Measurements from ENCODE around the gene TTC7B. TPM values are rescaled to one million over a fixed set of nuclear protein-coding genes. Genes with fewer than 3 reads are reported as not detected.

TTC7B gene
- polyA plus RNA-seq, 1 donor from 2014 or later: 19.9 TPM

DNA sequence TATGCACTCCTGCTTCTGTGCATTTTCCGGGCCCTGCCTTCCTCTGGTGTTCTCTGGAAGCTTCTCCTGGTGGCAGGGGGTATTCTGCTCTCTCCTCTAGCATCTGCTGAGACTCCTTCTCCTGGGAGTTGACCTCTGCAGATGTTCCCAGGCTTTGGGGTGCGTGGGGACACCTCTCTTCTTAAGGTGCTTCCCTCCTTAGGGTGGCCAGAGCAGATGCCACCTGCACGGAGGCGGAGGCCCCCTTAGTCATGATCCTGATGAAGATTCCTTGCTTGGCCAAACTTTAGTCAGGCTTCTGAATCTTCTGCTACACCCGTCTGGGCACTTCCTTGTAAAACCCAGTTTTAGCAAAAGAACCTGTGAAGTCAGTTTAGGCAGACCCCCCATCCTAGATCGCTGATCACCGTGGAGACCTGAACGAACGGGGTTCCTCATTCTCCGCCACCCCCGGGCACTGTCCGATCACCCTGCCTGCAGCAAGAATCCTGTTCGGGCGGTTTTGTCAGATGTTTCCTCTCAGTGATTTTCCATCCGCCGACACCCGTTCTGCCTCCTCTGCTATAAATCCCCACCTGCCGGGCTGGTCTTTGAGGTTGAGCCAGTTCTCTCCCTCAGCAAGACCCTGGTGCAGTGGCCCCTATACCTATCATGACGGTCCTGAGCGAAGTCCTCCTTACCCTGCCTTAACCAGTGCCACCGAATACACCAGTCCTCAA, 307.5 kb downstream of the TTC7B start:
- Histone ChIP-seq H3K27me3 (ENCODE audit: insufficient read depth, low read depth, low read length) (no peaks in the 10 kb centered on the region), H3K79me2 (replicated peaks; ENCODE audit: insufficient read depth, low read length) (no peaks in the 10 kb centered on the region), H3K9ac (ENCODE audit: low read length) (no peak overlapping the region), H3K4me3 (ENCODE audit: low read length) (no peak overlapping the region), H3K4me2 (ENCODE audit: low read length) (no peak overlapping the region), H4K20me1 (ENCODE audit: insufficient read depth) (no peaks in the 10 kb centered on the region), H3F3A (ENCODE audit: insufficient read depth, low read length, poor library complexity, severe bottlenecking) (no peaks in the 10 kb centered on the region), H3K27ac (ENCODE audit: low read length) (no peak overlapping the region), H3K36me3 (ENCODE audit: insufficient read depth, low read length) (no peaks in the 10 kb centered on the region), H3K9me2 (ENCODE audit: insufficient read depth, low read length) (no peaks in the 10 kb centered on the region), H2AFZ (ENCODE audit: low read depth, low read length) (no peak overlapping the region), H3K9me3 (ENCODE audit: low read length) (no peaks in the 10 kb centered on the region)
- TF ChIP-seq SMC3 (conservative IDR thresholded peaks at IDR 0.05; ENCODE audit: poor library complexity): no peak
- no peak for TF ChIP-seq MXI1 (conservative IDR thresholded peaks at IDR 0.05; ENCODE audit: poor library complexity, severe bottlenecking)
- no peak for TF ChIP-seq CTCF (IDR thresholded peaks at IDR 0.05; ENCODE audit: poor library complexity, severe bottlenecking)
- no peak for TF ChIP-seq RAD21 (conservative IDR thresholded peaks at IDR 0.05)
- TF ChIP-seq, protein P1, sequence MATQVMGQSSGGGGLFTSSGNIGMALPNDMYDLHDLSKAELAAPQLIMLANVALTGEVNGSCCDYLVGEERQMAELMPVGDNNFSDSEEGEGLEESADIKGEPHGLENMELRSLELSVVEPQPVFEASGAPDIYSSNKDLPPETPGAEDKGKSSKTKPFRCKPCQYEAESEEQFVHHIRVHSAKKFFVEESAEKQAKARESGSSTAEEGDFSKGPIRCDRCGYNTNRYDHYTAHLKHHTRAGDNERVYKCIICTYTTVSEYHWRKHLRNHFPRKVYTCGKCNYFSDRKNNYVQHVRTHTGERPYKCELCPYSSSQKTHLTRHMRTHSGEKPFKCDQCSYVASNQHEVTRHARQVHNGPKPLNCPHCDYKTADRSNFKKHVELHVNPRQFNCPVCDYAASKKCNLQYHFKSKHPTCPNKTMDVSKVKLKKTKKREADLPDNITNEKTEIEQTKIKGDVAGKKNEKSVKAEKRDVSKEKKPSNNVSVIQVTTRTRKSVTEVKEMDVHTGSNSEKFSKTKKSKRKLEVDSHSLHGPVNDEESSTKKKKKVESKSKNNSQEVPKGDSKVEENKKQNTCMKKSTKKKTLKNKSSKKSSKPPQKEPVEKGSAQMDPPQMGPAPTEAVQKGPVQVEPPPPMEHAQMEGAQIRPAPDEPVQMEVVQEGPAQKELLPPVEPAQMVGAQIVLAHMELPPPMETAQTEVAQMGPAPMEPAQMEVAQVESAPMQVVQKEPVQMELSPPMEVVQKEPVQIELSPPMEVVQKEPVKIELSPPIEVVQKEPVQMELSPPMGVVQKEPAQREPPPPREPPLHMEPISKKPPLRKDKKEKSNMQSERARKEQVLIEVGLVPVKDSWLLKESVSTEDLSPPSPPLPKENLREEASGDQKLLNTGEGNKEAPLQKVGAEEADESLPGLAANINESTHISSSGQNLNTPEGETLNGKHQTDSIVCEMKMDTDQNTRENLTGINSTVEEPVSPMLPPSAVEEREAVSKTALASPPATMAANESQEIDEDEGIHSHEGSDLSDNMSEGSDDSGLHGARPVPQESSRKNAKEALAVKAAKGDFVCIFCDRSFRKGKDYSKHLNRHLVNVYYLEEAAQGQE (IDR thresholded peaks at IDR 0.05; ENCODE audit: borderline replicate concordance): no peak
- TF ChIP-seq EP300 (conservative IDR thresholded peaks at IDR 0.05; ENCODE audit: poor library complexity, severe bottlenecking): no peak

DNA sequence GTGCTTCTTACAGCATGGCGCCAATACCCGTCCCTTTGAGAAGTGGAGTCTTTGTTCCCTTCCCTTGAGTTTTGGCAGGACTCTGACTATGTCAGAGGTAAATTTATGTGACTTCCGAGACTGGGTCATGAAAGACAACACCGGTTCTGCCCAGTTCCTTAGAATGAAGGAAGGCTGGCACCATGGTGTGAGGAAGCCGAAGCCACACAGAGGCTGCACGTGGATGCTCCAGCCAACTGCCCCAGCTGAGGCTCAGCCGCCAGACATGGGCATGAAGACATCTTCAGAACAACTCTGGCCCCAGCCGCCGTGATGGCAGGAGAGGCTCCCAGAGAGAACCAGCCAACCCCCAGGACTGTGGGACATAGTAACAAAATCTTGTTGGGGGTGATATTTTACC, 308.2 kb downstream of the TTC7B start:
- Histone ChIP-seq H3K9ac (ENCODE audit: low read length) (no peak overlapping the region), H3K4me3 (ENCODE audit: low read length) (no peak overlapping the region), H3K9me3 (ENCODE audit: low read length) (no peaks in the 10 kb centered on the region), H3K27ac (ENCODE audit: low read length) (no peak overlapping the region), H4K20me1 (ENCODE audit: insufficient read depth) (no peaks in the 10 kb centered on the region), H3K4me2 (ENCODE audit: low read length) (no peak overlapping the region), H3F3A (ENCODE audit: insufficient read depth, low read length, poor library complexity, severe bottlenecking) (no peaks in the 10 kb centered on the region), H3K27me3 (ENCODE audit: insufficient read depth, low read depth, low read length) (no peaks in the 10 kb centered on the region), H3K79me2 (replicated peaks; ENCODE audit: insufficient read depth, low read length) (no peaks in the 10 kb centered on the region), H3K9me2 (ENCODE audit: insufficient read depth, low read length) (no peaks in the 10 kb centered on the region), H3K36me3 (ENCODE audit: insufficient read depth, low read length) (no peaks in the 10 kb centered on the region), H2AFZ (ENCODE audit: low read depth, low read length) (no peak overlapping the region)
- no peak for TF ChIP-seq RAD21 (conservative IDR thresholded peaks at IDR 0.05)

DNA sequence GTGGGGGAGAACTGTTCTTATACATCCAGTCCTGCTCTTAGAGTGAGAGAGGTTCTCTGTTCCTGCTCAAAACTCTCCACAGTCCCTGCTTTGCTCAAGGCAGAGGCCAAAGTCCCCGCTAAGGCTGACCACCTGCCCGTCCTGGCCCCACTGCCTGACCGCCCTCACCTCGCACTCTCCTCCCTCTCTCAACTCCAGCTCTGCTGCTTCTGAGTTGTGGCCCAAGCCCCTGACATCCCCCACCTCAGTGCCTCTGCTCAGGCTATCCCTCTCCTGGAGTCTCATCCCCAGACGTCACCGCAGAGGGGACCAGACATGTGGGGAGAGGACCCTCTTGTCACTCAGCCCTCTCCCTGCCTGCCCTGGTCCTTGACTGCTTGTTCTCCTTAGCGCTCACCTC, 308.8 kb downstream of the TTC7B start:
- Histone ChIP-seq H3F3A (ENCODE audit: insufficient read depth, low read length, poor library complexity, severe bottlenecking) (no peaks in the 10 kb centered on the region), H3K27ac (ENCODE audit: low read length) (no peak overlapping the region)

More for the DNA sequence above, 308.8 kb downstream of the TTC7B start:
- no peaks in the 10 kb centered on the region for H3K9me3 ChIP-seq (ENCODE audit: low read length)
- no peak overlapping the region for H3K9ac ChIP-seq (ENCODE audit: low read length)
- H3K79me2 ChIP-seq (replicated peaks; ENCODE audit: insufficient read depth, low read length): no peaks in the 10 kb centered on the region
- no peaks in the 10 kb centered on the region for H3K27me3 ChIP-seq (ENCODE audit: insufficient read depth, low read depth, low read length)
- H3K4me2 ChIP-seq (ENCODE audit: low read length): no peak overlapping the region
- H2AFZ ChIP-seq (ENCODE audit: low read depth, low read length): no peak overlapping the region
- no peaks in the 10 kb centered on the region for H3K9me2 ChIP-seq (ENCODE audit: insufficient read depth, low read length)
- H3K4me3 ChIP-seq (ENCODE audit: low read length): no peak overlapping the region
- TF ChIP-seq, protein P1 (IDR thresholded peaks at IDR 0.05; ENCODE audit: borderline replicate concordance): no peak
- TF ChIP-seq EZH2 (IDR thresholded peaks at IDR 0.05; ENCODE audit: borderline replicate concordance, insufficient read depth, low read length, poor library complexity, severe bottlenecking) (no peak), RAD21 (conservative IDR thresholded peaks at IDR 0.05) (no peak), TAF1 (IDR thresholded peaks at IDR 0.05; ENCODE audit: low read depth) (no peak), SMC3 (conservative IDR thresholded peaks at IDR 0.05; ENCODE audit: poor library complexity) (no peak), EP300 (conservative IDR thresholded peaks at IDR 0.05; ENCODE audit: poor library complexity, severe bottlenecking) (no peak), MXI1 (conservative IDR thresholded peaks at IDR 0.05; ENCODE audit: poor library complexity, severe bottlenecking) (no peak), CTCF (IDR thresholded peaks at IDR 0.05; ENCODE audit: poor library complexity, severe bottlenecking) (no peak), POLR2AphosphoS5 (IDR thresholded peaks at IDR 0.05) (no peak)
- H4K20me1 ChIP-seq (ENCODE audit: insufficient read depth): no peaks in the 10 kb centered on the region
- H3K36me3 ChIP-seq (ENCODE audit: insufficient read depth, low read length): no peaks in the 10 kb centered on the region
